GM21423 (cell line): ENCODE results near the gene KRTAP12-3.
"Not testable (repeated sequence)": the region's sequence is repeated elsewhere in the genome, so short reads cannot be mapped to it uniquely, and the experiment has no call there.

Experiments
- ATAC-seq: cut with Tn5 transposase; IDR thresholded peaks from one replicate; pipeline ENCODE4 v1.9.1; 2021; ENCODE audit warnings: mild to moderate bottlenecking, moderate library complexity; ENCODE audit not compliant: unreplicated experiment

The KRTAP12-3 gene

GRCh38 chr21:44657635-44658540 lies at the start of gene KRTAP12-3:
Gene KRTAP12-3, plus strand, starts transcription at chr21:44657932. Its CDS starts 48 bp downstream, at chr21:44657980.
- no peak for ATAC-seq

GRCh38 chr21:44609193-44609592 lies 48.5 kb upstream of the KRTAP12-3 start:
- no peak for ATAC-seq

GRCh38 chr21:44610157-44610843 lies 47.4 kb upstream of the KRTAP12-3 start:
- not testable (repeated sequence) for ATAC-seq

GRCh38 chr21:44611551-44611950 lies 46.2 kb upstream of the KRTAP12-3 start:
- ATAC-seq, result no peak

- no peak for ATAC-seq
These were observed 45.7 kb upstream of the KRTAP12-3 start, which contains the start of gene KRTAP10-8 for GRCh38 chr21:44612029-44612486. Gene KRTAP10-8, plus strand, starts transcription at chr21:44612079. Its CDS starts 22 bp downstream, at chr21:44612101.

- ATAC-seq, result no peak
These were observed 45.0 kb upstream of the KRTAP12-3 start for GRCh38 chr21:44612669-44613229.

- no peak for ATAC-seq
These were observed 44.2 kb upstream of the KRTAP12-3 start for GRCh38 chr21:44613386-44614155.

GRCh38 chr21:44614161-44614631 lies 43.5 kb upstream of the KRTAP12-3 start:
- no peak for ATAC-seq

GRCh38 chr21:44614961-44615391 lies 42.8 kb upstream of the KRTAP12-3 start:
- no peak for ATAC-seq

- no peak for ATAC-seq
These were observed 42.3 kb upstream of the KRTAP12-3 start for GRCh38 chr21:44615466-44615865.

GRCh38 chr21:44615911-44616590 lies 41.7 kb upstream of the KRTAP12-3 start:
- ATAC-seq, result no peak

- no peak for ATAC-seq
These were observed 41.2 kb upstream of the KRTAP12-3 start for GRCh38 chr21:44616591-44616926.

- no peak for ATAC-seq
These were observed 40.6 kb upstream of the KRTAP12-3 start for GRCh38 chr21:44617071-44617501.

GRCh38 chr21:44618504-44618903 lies 39.2 kb upstream of the KRTAP12-3 start:
- no peak for ATAC-seq

- no peak for ATAC-seq
These were observed 38.8 kb upstream of the KRTAP12-3 start for GRCh38 chr21:44618909-44619308.

GRCh38 chr21:44619886-44620285 lies 37.8 kb upstream of the KRTAP12-3 start:
- no peak for ATAC-seq

- no peak for ATAC-seq
These were observed 34.2 kb upstream of the KRTAP12-3 start for GRCh38 chr21:44623575-44623974.

- ATAC-seq, result no peak
These were observed 32.0 kb upstream of the KRTAP12-3 start for GRCh38 chr21:44625756-44626155.

GRCh38 chr21:44626262-44626661 lies 31.5 kb upstream of the KRTAP12-3 start:
- no peak for ATAC-seq

GRCh38 chr21:44626673-44627143 lies 31.0 kb upstream of the KRTAP12-3 start, which contains the start of gene KRTAP10-9:
Gene KRTAP10-9, plus strand, starts transcription at chr21:44627093. Its CDS starts 79 bp downstream, at chr21:44627172.
- ATAC-seq, result no peak
